Thoracic aorta (tissue), 2 donors: ENCODE measurements around the gene BCL3. TPM values are rescaled to one million over a fixed set of nuclear protein-coding genes. Genes with fewer than 3 reads are reported as not detected.

Source experiments
- ATAC-seq: fragments of 150-250 bp; one replicate; pipeline ENCODE4 v1.8.0; 2017; ENCODE audit warnings: low read depth; ENCODE audit not compliant: insufficient number of reproducible peaks, low FRiP score
- DNase-seq: peaks from one replicate; pipeline ENCODE4 v3.0.0-alpha.2; 2020; ENCODE audit warnings: low spot score
- H3K27ac ChIP-seq, 2 donors: fragments of 200-600 bp; sonication (generic); 1 replicate in 1 of 2; 2 replicates in 1 of 2; pipeline ENCODE4 v1.5.1; 2016; ENCODE audit warnings: mild to moderate bottlenecking in 2 of 2, moderate library complexity in 2 of 2
- H3K27me3 ChIP-seq: fragments of 200-600 bp; sonication (generic); replicated peaks from 2 replicates; pipeline ENCODE4 v1.6.0; 2016; ENCODE audit warnings: mild to moderate bottlenecking; ENCODE audit not compliant: insufficient read depth
- H3K36me3 ChIP-seq: fragments of 200-600 bp; sonication (generic); one replicate; pipeline ENCODE4 v1.5.1; 2016
- H3K4me1 ChIP-seq, 2 donors: fragments of 200-600 bp; sonication (generic); 1 replicate in 1 of 2; 2 replicates in 1 of 2; pipeline versions ENCODE4 v1.5.1 to v1.6.0; 2016; ENCODE audit warnings: low read depth in 2 of 2, mild to moderate bottlenecking in 1 of 2; ENCODE audit not compliant: control insufficient read depth in 1 of 2
- H3K4me3 ChIP-seq: fragments of 200-600 bp; sonication (generic); 2 replicates; pipeline ENCODE4 v1.5.1; 2016; ENCODE audit warnings: mild to moderate bottlenecking
- H3K9me3 ChIP-seq: fragments of 200-600 bp; sonication (generic); 2 replicates; pipeline ENCODE4 v1.5.1; 2016
- CTCF ChIP-seq: fragments of 200-600 bp; sonication (generic); IDR thresholded peaks from one replicate; pipeline ENCODE4 v1.5.1; 2019; ENCODE audit warnings: antibody characterized with exemption
- total RNA-seq, 2 donors: library from RNA; depleted of rRNA; stranded (reverse); fragments of >200 nt; gene quantifications; one replicate each; pipeline versions ENCODE4 v1.1.0 to v1.2.3, GENCODE V29; 2016

The BCL3 gene
- total RNA-seq, 2 donors from 2014 or later: 43.1 to 77.9 TPM

GRCh38 chr19:44782729-44783128, 34.2 kb downstream of the BCL3 start:
- Histone ChIP-seq H3K4me3 (no peak overlapping the region), H3K4me1 (peaks cover 0 to 7% of the 10 kb centered on the region in 2 donors), H3K9me3 (no peaks in the 10 kb centered on the region), H3K36me3 (no peaks in the 10 kb centered on the region), H3K27me3 (no peaks in the 10 kb centered on the region), H3K27ac (no peak overlapping the region)
- no peak for ATAC-seq
- TF ChIP-seq CTCF: no peak
- DNase-seq: no peak

DNA sequence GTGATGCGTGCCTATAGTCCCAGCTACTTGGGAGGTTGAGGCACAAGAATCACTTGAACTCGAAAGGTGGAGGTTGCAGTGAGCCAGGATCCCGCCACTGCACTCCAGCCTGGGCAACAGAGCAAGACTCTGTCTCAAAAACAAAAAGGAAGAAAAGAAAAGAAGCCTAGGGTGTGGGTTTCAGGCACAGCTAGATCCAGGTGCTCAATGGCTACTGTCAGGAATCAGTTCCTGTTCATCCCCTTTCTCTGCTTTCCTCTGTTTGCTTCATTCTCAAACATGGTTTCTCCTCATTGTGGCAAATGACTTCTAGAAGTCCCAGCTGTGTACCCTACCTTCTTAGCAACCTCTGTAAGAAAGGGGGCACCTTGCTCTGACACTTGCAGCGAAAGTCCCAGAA, 35.0 kb downstream of the BCL3 start:
- H3K4me3 ChIP-seq: no peak overlapping the region
- H3K36me3 ChIP-seq: no peaks in the 10 kb centered on the region
- DNase-seq: no peak
- H3K27me3 ChIP-seq: no peaks in the 10 kb centered on the region
- H3K9me3 ChIP-seq: no peaks in the 10 kb centered on the region
- H3K4me1 ChIP-seq: peaks cover 0 to 7% of the 10 kb centered on the region in 2 donors
- H3K27ac ChIP-seq: no peak overlapping the region
- no peak for TF ChIP-seq CTCF
- ATAC-seq: no peak

GRCh38 chr19:44785271-44785670, 36.8 kb downstream of the BCL3 start:
- no peak overlapping the region for H3K4me3 ChIP-seq
- no peaks in the 10 kb centered on the region for H3K27me3 ChIP-seq
- no peaks in the 10 kb centered on the region for H3K36me3 ChIP-seq
- DNase-seq (no peak), ATAC-seq (no peak)
- peaks cover 0 to 7% of the 10 kb centered on the region in 2 donors for H3K4me1 ChIP-seq
- no peak overlapping the region for H3K27ac ChIP-seq
- no peaks in the 10 kb centered on the region for H3K9me3 ChIP-seq
- no peak for TF ChIP-seq CTCF

DNA sequence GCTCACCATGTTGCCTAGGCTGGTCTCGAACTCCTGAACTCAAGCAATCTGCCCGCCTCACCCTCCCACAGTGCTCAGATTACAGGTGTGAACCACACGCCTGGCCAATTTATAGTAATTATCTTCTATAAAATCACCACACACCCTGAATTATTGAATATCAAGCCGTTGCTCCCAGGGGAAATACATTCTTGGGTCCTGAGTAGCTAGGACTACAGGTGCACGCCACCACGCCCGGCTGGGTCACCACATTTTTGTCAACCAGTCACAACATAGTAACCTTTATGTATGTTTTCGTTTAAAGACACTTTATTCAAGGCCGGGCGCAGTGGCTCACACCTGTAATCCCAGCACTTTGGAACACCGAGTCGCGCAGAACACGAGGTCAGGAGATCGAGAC, 37.5 kb downstream of the BCL3 start:
- H3K27me3 ChIP-seq: no peaks in the 10 kb centered on the region
- ATAC-seq (no peak), DNase-seq (no peak)
- H3K27ac ChIP-seq: no peak overlapping the region
- no peaks in the 10 kb centered on the region for H3K9me3 ChIP-seq
- TF ChIP-seq CTCF: no peak
- H3K4me3 ChIP-seq: no peak overlapping the region
- no peaks in the 10 kb centered on the region for H3K36me3 ChIP-seq
- peaks cover 0 to 7% of the 10 kb centered on the region in 2 donors for H3K4me1 ChIP-seq

- H3K9me3 ChIP-seq: no peaks in the 10 kb centered on the region
- no peak for ATAC-seq
- no peaks in the 10 kb centered on the region for H3K36me3 ChIP-seq
- no peak overlapping the region for H3K4me3 ChIP-seq
- no peak for DNase-seq
- TF ChIP-seq CTCF: no peak
- no peak overlapping the region for H3K27ac ChIP-seq
- H3K4me1 ChIP-seq: peaks cover 0 to 7% of the 10 kb centered on the region in 2 donors
- no peaks in the 10 kb centered on the region for H3K27me3 ChIP-seq
Observed at GRCh38 chr19:44788971-44789370, 40.5 kb downstream of the BCL3 start.
